Mesothelial cell of epicardium (in vitro differentiated cells): Measurements from ENCODE around the gene LRRC57. TPM values are rescaled to one million over a fixed set of nuclear protein-coding genes. Genes with fewer than 3 reads are reported as not detected.

ENCODE experiments used
- DNase-seq, 2 experiments: peaks; one replicate each; pipeline ENCODE4 v3.0.0; 2021; ENCODE audit warnings: low spot score in 2 of 2; ENCODE audit not compliant: unreplicated experiment in 2 of 2
- H3K27ac Mint-ChIP-seq: 2 replicates; pipeline ENCODE4 v1.8.0; 2021; ENCODE audit warnings: mixed read lengths
- H3K27me3 Mint-ChIP-seq: 2 replicates; pipeline ENCODE4 v1.8.0; 2021; ENCODE audit warnings: low read depth, mixed read lengths
- H3K36me3 Mint-ChIP-seq: 2 replicates; pipeline ENCODE4 v1.8.0; 2021; ENCODE audit warnings: mixed read lengths
- H3K4me1 Mint-ChIP-seq: 2 replicates; pipeline ENCODE4 v1.8.0; 2021; ENCODE audit warnings: mixed read lengths
- H3K4me3 Mint-ChIP-seq: 2 replicates; pipeline ENCODE4 v1.8.0; 2021; ENCODE audit warnings: mild to moderate bottlenecking, moderate library complexity, mixed read lengths
- H3K9me3 Mint-ChIP-seq: 2 replicates; pipeline ENCODE4 v1.8.0; 2021; ENCODE audit warnings: mixed read lengths
- CTCF ChIP-seq: fragments of 200-600 bp; sonication (generic); IDR thresholded peaks from one replicate; pipeline ENCODE4 v1.5.0; 2021; ENCODE audit warnings: antibody characterized with exemption; ENCODE audit not compliant: unreplicated experiment
- total RNA-seq: library from RNA; stranded (reverse); gene quantifications from 3 replicates; pipeline ENCODE4 v1.2.1, GENCODE V29; 2021

Gene LRRC57
- total RNA-seq, 1 donor from 2014 or later: 27.9 TPM

DNA sequence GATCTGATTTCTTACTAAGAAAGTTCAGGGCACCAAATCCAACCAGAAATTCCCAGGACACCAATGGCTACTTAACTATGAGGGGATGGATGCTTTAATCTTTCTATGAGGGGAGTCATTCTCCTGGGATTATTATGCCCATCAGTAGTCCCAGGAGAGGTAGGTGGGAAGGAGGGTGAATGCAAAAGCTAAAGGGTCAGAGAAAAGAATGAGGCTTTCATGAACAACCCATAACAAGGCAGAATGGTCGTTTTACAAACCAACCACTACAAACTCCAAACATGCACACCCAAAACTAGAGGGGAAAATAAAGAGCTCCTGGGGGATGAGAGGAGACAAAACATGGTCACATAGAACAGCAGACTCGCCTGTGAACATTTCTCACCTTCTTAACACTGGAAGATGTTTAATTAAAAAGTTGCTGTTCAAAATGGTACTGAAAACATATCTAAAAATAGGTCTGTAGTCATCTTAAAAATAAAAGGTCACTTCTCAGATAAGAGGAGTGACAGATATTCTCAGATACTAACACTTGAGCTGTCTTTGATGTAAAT is 30.5 kb upstream of the LRRC57 start:
- peaks cover 36% of the 10 kb centered on the region for H3K4me1 Mint-ChIP-seq
- H3K27me3 Mint-ChIP-seq: peaks cover 75% of the 10 kb centered on the region

DNA sequence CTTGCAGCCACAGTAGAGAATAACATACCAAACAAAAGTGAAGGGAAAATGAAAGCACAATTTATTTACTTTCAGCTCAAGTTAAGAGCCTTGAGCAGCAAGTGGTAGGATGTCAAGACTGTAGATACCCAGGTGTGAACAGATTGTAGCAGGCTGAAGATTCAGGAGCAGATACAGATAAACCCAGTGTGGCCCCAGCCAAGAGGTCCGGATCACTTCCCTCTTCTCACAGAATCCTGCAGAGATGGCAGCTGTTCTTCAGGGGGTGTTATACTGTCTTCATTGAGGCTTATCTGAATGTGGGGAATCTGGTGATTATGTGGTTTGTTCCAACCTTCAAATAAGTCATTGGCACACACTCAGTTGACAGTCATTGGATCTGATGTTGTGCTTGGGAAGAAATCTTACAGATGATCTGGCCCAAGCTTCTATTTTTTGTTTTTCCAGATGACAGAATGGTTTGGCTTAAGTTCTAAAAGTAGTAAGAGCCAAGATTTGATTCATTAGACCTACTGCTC is 29.0 kb upstream of the LRRC57 start:
- Mint-ChIP-seq H3K4me1 (peaks cover 21% of the 10 kb centered on the region), H3K27ac (no peak overlapping the region), H3K4me3 (no peak overlapping the region), H3K27me3 (peaks cover 70% of the 10 kb centered on the region), H3K9me3 (no peaks in the 10 kb centered on the region), H3K36me3 (no peaks in the 10 kb centered on the region)
- no peak for TF ChIP-seq CTCF
- DNase-seq: no peak

More for the DNA sequence above, 30.5 kb upstream of the LRRC57 start:
- H3K27ac Mint-ChIP-seq: no peak overlapping the region
- H3K9me3 Mint-ChIP-seq: no peaks in the 10 kb centered on the region
- no peak for DNase-seq
- no peaks in the 10 kb centered on the region for H3K36me3 Mint-ChIP-seq
- TF ChIP-seq CTCF: no peak
- H3K4me3 Mint-ChIP-seq: no peak overlapping the region

DNA sequence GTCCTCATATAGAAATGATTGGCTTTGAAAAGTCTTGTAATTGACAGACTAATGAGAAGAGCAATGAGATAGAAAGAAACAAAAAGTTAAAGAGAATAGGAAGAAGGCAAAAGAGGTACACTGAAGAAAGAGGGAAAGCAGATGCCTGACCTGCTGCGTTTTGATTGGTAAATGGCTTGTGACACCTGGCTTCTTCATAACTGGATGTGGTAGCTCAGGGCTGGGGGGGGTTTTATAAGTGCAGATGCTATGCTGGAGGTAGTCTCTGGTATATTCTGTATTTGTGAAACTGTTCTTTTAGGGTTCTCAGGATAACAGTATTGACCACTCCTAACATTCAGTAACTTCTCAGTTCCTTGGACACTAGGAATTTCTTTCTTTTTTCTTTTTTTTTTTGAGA is 28.2 kb upstream of the LRRC57 start:
- H3K4me3 Mint-ChIP-seq: peak overlapping the region; percentile 87
- peaks cover 65% of the 10 kb centered on the region for H3K27me3 Mint-ChIP-seq
- DNase-seq: no peak
- peaks cover 19% of the 10 kb centered on the region for H3K4me1 Mint-ChIP-seq
- H3K9me3 Mint-ChIP-seq: no peaks in the 10 kb centered on the region
- H3K27ac Mint-ChIP-seq: no peak overlapping the region
- no peaks in the 10 kb centered on the region for H3K36me3 Mint-ChIP-seq
- no peak for TF ChIP-seq CTCF

- Mint-ChIP-seq H3K4me1 (peaks cover 13% of the 10 kb centered on the region), H3K27me3 (peaks cover 59% of the 10 kb centered on the region), H3K36me3 (no peaks in the 10 kb centered on the region), H3K9me3 (no peaks in the 10 kb centered on the region), H3K4me3 (peak overlapping the region; percentile 87), H3K27ac (peak overlapping the region; percentile 79)
- DNase-seq: no peak
- TF ChIP-seq CTCF: no peak
Observed at GRCh38 chr15:42576040-42576594, 27.5 kb upstream of the LRRC57 start.

GRCh38 chr15:42575188-42576039 is 26.8 kb upstream of the LRRC57 start, which contains the start of gene STARD9:
Gene STARD9, plus strand, starts transcription at chr15:42575606. Its CDS starts 110 bp downstream, at chr15:42575716.
- no peaks in the 10 kb centered on the region for H3K36me3 Mint-ChIP-seq
- peak within 1 kb of the TSS; percentile 87 for H3K4me3 Mint-ChIP-seq
- peak within 1 kb of the TSS; percentile 79 for H3K27ac Mint-ChIP-seq
- H3K27me3 Mint-ChIP-seq: peaks cover 52% of the 10 kb centered on the region
- no peaks in the 10 kb centered on the region for H3K9me3 Mint-ChIP-seq
- DNase-seq: peak; percentile 89 to 96
- no peak for TF ChIP-seq CTCF
- H3K4me1 Mint-ChIP-seq: peaks cover 11% of the 10 kb centered on the region
